Fibroblast of skin of right biceps (primary cell): ENCODE measurements around the gene POLR3A.
A peak's percentile ranks its signal among the peaks of the same experiment; 100 is the strongest.

Source experiments
- DNase-seq: peaks from one replicate; pipeline ENCODE4 v3.0.0-alpha.2; 2013

Gene POLR3A

DNA sequence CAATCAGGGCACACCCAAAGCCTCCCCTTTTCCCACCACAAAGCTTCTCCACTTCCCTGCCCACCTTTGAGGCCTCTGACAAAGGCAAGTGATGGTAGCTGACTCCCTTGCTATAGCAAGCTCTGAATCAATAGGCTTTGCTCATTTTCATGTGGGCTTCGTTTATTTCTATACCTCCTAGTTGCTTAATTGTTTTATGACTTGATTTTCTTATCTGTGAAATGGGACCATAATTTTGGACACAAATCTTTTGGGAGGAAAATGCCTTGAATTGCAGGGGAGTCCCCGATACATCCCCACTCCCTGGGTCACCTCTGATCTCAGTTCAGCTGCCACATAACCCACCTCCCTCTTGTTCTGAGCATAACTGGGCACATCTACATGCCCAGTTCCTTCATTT lies 89.1 kb downstream of the POLR3A start:
- no peak for DNase-seq

DNA sequence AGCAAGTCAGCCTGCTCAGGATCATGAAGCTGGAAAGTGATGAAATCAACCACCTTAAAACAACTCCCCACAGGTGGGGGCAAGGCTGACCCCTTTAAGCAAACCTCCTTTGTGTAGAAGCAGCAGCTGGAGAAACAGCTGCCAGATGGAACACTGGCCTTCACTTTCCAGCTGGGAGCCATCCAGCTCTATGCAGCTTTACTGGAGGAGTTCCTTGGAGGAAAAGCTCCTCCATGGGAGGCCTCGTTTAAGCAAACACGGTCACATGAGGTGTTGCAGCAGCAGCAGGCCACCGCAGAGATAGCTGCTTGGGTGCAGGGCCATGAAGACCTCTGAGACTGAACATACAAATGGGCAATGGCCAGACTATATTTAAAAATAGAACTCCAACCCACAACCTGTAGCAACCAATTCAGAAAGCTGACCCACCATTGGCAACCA lies 89.7 kb downstream of the POLR3A start:
- DNase-seq: peak; percentile 55

GRCh38 chr10:77936697-77937567 lies 92.4 kb downstream of the POLR3A start:
- no peak for DNase-seq

- no peak for DNase-seq
These were observed 97.1 kb downstream of the POLR3A start for GRCh38 chr10:77932016-77932715.

- DNase-seq: no peak
These were observed 101.7 kb downstream of the POLR3A start for GRCh38 chr10:77927402-77928246.

- peak; percentile 61 for DNase-seq
These were observed 102.5 kb downstream of the POLR3A start, which contains the start of gene DLG5 for GRCh38 chr10:77926566-77927401. Gene DLG5 (minus strand): TSS chr10:77926755. CDS start chr10:77926520, 235 bp downstream.

DNA sequence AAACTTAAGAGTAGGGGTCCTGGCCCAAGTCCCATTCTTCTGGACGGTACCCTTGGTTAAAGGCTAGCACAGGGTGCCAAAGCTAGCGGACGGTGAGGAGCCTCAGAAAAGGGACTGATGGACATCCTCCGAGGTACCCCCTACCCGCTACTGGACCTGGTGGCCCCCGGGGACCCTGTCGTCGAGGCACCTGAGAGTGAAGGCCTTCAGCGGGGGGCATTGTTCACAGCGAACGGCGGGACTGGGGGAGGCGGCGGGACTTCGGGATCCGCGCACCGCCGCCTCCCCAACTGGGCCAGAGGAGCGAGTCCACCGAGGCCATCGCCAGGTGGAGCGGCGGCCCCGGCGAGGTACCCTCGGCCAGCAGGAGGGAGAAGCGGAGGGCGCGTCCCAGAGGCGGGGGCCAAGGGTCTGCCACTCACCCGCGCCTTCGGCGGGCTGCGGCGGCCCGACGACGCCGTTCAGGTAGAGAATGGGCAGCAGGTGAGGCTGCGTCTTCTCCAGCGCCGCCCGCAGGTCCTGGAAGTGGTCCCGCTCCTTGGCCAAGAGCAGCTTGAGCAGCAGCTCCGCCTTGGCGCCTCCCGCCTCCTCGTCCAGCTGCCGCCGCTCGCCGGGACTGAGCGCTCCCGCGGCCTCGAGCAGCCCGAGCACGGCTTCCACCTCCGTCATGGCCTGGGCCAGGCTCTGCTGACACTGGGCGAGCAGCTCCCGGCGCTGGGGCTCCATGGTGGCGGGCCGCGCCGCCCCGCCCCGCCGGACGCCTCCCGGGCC lies 103.3 kb downstream of the POLR3A start:
- DNase-seq: peak; percentile 37

DNA sequence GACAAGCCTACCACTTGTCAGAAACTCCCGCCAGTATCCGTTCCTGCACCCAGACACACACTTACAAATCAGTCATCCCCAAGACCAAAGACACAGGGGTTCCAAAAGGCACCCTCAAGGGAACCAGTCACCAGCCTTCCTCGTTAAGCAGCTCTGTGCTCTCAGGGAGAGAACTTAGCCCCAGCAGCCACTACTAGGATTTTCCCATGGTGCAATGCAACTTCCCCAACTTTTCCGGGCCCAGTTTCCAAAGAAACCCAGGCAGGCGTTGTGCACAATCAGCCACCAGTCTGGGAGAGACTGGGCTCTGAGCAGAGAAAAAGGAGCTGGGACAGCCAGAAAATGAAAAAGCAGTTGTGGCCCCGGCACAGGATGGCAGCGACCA lies 103.9 kb downstream of the POLR3A start:
- DNase-seq: peak; percentile 48

DNA sequence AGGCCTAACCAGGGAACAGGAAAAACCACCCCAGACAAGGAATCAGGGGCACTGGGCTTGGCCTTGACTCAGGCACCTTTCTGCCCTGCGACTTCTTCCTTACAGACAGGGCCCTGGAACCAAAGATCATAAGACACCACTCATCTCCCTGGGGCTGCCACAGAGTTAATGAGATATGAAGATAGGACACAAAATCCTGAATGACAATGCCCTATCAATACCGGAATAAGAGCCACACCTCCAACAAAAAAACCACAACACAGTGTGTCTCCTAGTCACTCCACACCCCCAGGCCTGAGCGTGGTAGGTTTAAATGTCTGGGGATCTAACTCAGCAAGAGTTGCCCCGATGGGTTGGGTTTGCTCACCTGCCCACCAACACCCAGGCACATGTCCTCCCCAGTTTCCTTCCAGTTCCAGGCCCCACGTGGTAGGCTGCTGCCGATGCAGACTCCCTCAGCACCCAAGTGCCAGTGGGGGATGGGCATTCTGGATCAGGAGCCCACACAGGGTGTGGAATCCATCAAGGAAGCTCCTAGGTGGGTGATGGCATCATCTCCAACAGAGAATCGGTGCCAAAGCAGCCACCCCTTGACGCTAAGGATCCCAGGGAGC lies 106.6 kb downstream of the POLR3A start:
- DNase-seq: no peak

- no peak for DNase-seq
These were observed 107.3 kb downstream of the POLR3A start for GRCh38 chr10:77922055-77922454.

- DNase-seq: no peak
These were observed 107.9 kb downstream of the POLR3A start for GRCh38 chr10:77921395-77921794.

DNA sequence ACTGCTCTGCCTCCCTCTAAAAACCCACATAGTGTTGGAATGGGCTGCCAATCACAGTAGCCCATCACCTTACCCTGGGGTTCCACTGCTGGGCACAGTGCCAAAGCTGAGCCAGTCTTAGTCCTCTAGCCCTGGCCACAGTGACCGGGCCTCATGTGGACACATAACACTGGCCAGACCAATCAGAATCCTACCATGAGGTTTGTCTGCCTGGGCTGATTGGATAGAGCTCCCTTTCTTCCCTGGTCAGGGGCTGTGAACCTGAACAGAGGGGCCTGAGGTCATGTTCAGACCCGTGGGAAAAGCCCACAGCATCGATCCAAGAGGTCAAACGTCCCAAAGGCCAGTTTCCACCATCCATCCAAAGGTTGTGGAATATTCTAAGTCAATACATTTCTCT lies 108.8 kb downstream of the POLR3A start:
- no peak for DNase-seq

GRCh38 chr10:77919713-77920108 lies 109.6 kb downstream of the POLR3A start:
- peak; percentile 82 for DNase-seq
